AG09319 (cell line): Measurements from ENCODE around the gene ZDHHC3.

Experiments
- DNase-seq: peaks from one replicate; pipeline ENCODE4 v3.0.0-alpha.2; 2010; ENCODE audit warnings: low read depth; ENCODE audit errors: extremely low read depth
- TF ChIP-seq, protein P1 (sequence below): IDR thresholded peaks from 2 replicates; pipeline ENCODE4 v1.5.1; 2011; ENCODE audit warnings: low read depth, mild to moderate bottlenecking, inconsistent platforms, low read length, moderate library complexity

The ZDHHC3 gene

DNA sequence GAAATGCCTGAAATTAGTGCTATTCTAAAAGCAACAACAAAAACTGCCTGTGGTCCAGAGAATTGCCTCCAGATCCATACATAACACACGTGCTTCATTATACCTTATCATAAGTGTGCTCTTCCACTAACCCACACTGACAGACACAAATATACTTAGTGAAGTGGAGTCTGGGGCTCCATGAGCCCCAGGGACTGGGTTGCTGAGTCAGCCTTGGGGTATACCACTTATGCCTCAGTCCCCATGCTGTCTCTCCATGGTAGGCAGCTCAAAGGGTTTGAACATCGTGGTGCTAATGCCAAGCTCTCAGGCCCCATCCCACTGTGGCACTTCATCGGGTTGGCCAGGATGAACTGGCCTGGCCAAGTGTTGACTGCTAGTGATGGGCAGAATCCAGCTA, 10.8 kb downstream of the ZDHHC3 start:
- no peak for DNase-seq
- TF ChIP-seq, protein P1, sequence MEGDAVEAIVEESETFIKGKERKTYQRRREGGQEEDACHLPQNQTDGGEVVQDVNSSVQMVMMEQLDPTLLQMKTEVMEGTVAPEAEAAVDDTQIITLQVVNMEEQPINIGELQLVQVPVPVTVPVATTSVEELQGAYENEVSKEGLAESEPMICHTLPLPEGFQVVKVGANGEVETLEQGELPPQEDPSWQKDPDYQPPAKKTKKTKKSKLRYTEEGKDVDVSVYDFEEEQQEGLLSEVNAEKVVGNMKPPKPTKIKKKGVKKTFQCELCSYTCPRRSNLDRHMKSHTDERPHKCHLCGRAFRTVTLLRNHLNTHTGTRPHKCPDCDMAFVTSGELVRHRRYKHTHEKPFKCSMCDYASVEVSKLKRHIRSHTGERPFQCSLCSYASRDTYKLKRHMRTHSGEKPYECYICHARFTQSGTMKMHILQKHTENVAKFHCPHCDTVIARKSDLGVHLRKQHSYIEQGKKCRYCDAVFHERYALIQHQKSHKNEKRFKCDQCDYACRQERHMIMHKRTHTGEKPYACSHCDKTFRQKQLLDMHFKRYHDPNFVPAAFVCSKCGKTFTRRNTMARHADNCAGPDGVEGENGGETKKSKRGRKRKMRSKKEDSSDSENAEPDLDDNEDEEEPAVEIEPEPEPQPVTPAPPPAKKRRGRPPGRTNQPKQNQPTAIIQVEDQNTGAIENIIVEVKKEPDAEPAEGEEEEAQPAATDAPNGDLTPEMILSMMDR: no peak

DNA sequence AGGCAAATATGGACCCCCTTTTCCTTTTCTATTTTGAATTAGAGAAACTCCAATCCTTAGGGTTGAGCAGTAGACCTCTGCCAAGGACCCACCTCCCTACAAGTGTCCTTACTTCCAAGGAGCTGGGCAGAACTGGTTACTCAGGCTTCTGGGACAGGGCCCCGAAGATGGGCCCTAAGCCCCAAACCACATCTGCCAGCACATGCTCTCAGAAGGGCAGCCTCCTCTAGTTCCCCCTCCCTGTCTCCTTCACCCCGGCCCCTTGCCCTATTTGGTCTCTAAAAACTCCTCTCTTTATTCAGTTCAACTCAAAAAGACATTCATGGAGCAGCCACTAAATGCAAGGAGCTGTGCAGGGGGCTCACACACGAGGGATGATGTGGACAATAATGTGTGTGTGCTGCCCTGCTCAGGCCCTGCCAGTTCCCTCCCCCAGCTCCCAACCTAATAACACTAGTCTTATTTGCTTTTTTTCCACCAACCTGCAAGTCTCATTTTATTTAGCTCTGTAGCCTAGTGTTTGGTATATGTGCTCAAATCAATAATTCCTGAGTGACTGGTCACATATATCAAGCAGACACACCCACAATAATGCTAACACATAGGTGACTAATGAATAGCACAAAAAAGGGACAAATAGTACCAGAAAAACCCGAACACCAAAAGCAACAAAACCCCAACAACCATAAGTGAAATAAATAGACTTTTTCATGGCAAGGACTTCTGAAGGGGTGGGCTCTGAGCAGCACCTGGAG, 12.2 kb downstream of the ZDHHC3 start:
- no peak for DNase-seq
- TF ChIP-seq, protein P1: no peak

DNA sequence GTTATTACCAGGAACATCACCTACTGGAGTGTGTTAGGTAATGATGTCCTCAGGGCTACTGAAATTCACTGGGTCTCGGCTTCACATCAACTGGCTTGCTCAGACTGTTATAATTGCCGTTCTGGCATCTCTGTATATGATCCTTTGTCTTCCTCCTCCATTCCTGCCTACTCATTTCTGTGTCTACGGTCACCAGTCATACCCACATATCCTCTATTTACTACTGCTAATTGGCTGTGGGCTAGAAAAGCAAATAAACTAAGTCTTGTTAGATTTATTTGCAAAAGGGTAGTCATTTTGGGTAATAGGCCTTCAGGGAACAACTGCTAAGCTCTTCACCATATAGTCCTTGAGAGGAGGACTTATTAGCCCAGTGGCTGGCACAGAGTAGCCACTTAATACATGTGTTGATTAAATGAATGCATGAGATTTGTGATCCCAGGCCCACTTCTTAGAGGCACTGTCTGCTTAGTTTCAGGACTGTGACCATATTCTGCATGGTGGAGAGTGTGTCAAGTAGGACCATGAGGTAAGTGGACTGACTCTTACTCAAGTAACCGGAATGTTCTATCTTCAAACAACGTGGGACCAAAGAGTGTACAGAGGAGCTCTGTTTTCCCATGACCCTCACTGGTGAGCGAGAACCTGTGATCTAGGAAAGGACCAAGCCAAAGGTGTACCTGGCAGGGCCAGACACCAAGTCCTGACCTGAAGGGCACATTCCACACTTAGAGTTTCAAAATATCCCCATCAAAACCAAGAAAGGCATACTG, 13.2 kb downstream of the ZDHHC3 start:
- TF ChIP-seq, protein P1: no peak
- DNase-seq: no peak

DNA sequence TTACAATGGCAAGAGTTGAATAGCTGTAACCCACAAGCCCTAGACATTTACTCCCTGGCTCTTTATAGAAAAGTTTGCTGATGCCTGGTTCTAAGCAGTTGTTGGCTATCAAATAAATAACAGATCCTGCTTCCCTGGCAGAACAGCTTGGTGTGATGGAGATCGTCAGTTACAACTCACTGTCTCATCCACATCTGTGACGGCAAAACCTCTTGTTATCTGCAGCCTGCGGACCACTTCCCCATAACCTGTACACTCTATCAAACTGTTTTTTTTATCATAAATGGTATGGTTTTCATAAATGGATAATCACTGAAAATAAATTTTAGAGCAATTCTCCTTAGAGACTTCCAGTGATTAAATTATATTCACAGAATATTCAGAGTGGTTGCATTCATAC, 14.1 kb downstream of the ZDHHC3 start:
- DNase-seq: no peak
- TF ChIP-seq, protein P1: no peak

- DNase-seq: no peak
Measured at GRCh38 chr3:44960387-44961026, 15.5 kb downstream of the ZDHHC3 start.

DNA sequence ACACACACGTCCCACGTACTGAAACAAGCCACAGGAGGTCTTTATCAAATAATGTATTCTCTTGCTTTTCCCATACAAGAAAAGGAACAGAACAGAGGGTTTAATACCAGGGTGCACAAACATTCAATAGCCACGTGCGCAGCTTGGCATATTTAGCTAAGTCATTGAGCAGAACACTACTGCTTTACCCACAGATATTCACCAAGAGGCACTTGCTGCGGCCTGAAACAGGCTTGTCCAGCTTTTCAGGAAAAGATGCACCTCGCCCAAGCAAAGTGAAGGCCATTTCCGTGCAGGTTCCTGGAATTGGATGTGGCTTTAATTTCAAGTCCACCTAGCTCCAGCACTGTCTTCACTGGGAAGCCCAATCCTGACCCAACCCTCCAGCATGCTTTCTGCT, 17.6 kb downstream of the ZDHHC3 start:
- TF ChIP-seq, protein P1: no peak
- DNase-seq: no peak

More at GRCh38 chr3:44960387-44961026, 15.5 kb downstream of the ZDHHC3 start:
- TF ChIP-seq, protein P1: no peak

DNA sequence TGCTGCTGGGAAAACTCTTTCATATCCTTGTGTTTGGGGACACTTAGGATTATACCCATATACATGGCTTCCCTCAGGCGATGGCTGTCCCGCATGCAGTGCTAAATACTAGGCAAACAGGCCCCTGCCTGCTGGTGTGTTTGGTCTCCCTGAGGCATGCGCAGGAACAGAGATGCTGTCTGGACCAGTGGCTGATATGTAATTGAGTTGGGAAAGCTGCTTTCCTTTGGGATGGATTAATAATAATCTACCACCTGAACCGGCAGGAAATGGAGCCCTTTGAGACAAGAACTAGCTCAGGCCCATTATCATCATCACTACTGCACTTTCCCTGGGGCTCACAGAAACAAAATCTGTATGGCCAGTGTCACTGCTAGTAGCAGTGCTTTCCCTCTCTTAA, 18.0 kb downstream of the ZDHHC3 start:
- DNase-seq: no peak
- TF ChIP-seq, protein P1: no peak
